GM21529 (cell line): ENCODE results near the gene CPA3.

Source experiments
- ATAC-seq: cut with Tn5 transposase; IDR thresholded peaks from one replicate; pipeline ENCODE4 v1.9.1; 2021; ENCODE audit not compliant: unreplicated experiment

CPA3 gene

GRCh38 chr3:148914936-148915690, 50.0 kb downstream of the CPA3 start:
- no peak for ATAC-seq

- no peak for ATAC-seq
These were observed 51.0 kb downstream of the CPA3 start for GRCh38 chr3:148916132-148916531.

GRCh38 chr3:148922467-148922866, 57.4 kb downstream of the CPA3 start:
- ATAC-seq: no peak

GRCh38 chr3:148923592-148923991, 58.5 kb downstream of the CPA3 start:
- ATAC-seq: peak; percentile 61

- ATAC-seq: no peak
These were observed 59.5 kb downstream of the CPA3 start for GRCh38 chr3:148924562-148924961.

GRCh38 chr3:148925845-148926244, 60.7 kb downstream of the CPA3 start:
- ATAC-seq: no peak

- ATAC-seq: no peak
These were observed 65.7 kb downstream of the CPA3 start for GRCh38 chr3:148930752-148931151.

- ATAC-seq: no peak
These were observed 66.5 kb downstream of the CPA3 start for GRCh38 chr3:148931574-148931973.

- no peak for ATAC-seq
These were observed 67.9 kb downstream of the CPA3 start for GRCh38 chr3:148932972-148933371.

- ATAC-seq: no peak
These were observed 72.6 kb downstream of the CPA3 start for GRCh38 chr3:148937467-148938255.

GRCh38 chr3:148938306-148938705, 73.2 kb downstream of the CPA3 start:
- no peak for ATAC-seq

GRCh38 chr3:148938936-148939335, 73.8 kb downstream of the CPA3 start:
- no peak for ATAC-seq

GRCh38 chr3:148940983-148941382, 75.9 kb downstream of the CPA3 start:
- ATAC-seq: no peak

GRCh38 chr3:148943506-148944205, 78.6 kb downstream of the CPA3 start:
- ATAC-seq: peak; percentile 97

GRCh38 chr3:148945116-148945515, 80.0 kb downstream of the CPA3 start:
- ATAC-seq: no peak
